Measurements from ENCODE around the gene RPL41.

GRCh38 chr12:56152756-56153677 is 36.6 kb downstream of the RPL41 start:
- TF ChIP-seq CTCF (IDR thresholded peaks at IDR 0.05) (no peak), ZFX (IDR thresholded peaks at IDR 0.05; ENCODE audit: borderline replicate concordance) (no peak)

Measured in 22Rv1 (cell line).